T47D (cell line): ENCODE data around the gene GIPC2.
"Not testable (repeated sequence)": the region's sequence is repeated elsewhere in the genome, so short reads cannot be mapped to it uniquely, and the experiment has no call there.

Source experiments
- DNase-seq, 2 experiments: peaks; one replicate each; pipeline versions ENCODE4 v3.0.0 to v3.0.0-alpha.2; 2011 to 2012; ENCODE audit warnings: low read depth in 1 of 2, low spot score in 1 of 2
- JUND ChIP-seq: IDR thresholded peaks from 2 replicates; pipeline ENCODE4 v1.6.1; 2012; ENCODE audit warnings: low read depth
- in situ Hi-C: cut with HindIII; loops from 2 replicates; pipeline ENCODE4 v1.10.0; 2016; ENCODE audit warnings: low sequenced_read_pairs, low pct_unique_long_range_greater_than_20kb

Gene GIPC2

DNA sequence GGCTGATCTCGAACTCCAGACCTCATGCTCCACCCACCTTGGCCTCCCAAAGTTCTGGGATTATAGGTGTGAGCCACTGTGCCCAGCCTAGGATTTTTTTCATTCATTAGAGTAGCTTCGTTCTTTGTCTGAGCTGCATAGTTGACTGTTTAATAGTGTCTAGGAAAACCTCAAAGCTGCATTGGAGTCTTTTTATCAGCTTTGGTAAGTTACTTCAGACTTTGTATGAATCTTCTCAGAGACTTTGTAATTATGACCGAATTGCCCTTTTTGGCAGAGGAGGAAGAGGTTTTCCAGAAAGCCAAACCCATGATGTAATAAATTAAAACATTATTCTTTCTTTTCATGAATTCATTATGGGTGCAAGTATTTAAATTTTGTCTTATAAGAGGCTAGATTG is 35.9 kb upstream of the GIPC2 start:
- in situ Hi-C loops, result no loop called here
- no peak for DNase-seq
- TF ChIP-seq JUND, result no peak

DNA sequence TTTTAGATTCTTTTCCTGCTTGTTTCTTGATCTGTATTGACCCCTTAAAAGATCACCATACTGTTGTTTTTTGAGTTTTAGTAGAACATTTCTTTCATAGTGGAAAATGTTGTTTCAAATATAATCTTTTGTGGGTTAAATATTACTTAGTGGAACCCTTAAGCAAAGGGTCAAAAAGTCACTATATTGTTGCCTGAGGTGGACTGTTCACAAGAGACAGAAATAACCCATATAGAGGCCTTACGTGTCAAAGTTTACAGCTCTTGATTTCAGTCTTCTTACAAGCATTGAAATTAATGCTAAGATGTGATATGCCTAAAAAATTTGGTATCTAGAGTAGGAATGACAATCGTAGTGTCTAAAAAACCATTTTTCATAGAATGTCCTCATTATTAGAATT is 34.7 kb upstream of the GIPC2 start:
- in situ Hi-C loops, result no loop called here
- TF ChIP-seq JUND, result no peak
- DNase-seq, result no peak

DNA sequence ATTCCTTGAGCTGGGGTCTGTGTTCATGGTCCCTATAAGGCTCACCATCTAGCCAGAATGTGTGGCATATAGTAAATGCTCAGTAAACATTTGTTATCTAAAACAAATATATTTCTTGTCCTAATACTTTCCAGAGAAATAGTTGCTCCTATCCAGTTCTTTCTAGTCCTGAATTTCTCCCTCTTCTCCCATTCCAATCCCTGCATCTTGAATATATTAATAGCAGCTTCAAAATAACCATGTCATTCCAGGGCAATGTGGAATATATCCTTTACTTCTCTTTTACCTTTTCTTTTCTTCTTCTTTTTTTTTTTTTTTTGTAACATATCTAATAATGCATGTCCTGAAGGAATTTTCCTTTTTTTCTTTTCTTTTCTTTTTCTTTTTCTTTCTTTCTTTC is 30.6 kb upstream of the GIPC2 start:
- in situ Hi-C loops, result no loop called here
- no peak for TF ChIP-seq JUND

DNA sequence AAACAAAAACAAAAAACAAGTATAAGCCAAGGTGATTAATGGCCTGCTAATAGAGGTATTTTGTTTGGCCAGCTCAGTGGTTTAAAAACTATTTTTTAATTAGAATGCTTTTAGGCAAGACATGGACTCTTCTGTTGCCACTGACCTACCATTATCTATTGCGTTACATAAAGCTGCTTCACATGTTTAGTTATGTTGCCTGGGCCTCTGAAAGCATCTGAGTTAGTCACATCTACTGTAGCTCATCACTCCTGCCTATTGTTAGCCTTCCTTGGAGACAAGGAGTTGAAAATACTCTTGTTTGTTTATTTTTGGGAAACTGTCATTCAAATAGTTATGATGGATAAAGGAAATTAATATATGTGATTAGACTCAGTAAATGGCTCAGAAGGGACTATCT is 26.7 kb upstream of the GIPC2 start:
- in situ Hi-C loops, result no loop called here
- DNase-seq, result no peak
- no peak for TF ChIP-seq JUND

More for the DNA sequence above, 30.6 kb upstream of the GIPC2 start:
- no peak for DNase-seq

DNA sequence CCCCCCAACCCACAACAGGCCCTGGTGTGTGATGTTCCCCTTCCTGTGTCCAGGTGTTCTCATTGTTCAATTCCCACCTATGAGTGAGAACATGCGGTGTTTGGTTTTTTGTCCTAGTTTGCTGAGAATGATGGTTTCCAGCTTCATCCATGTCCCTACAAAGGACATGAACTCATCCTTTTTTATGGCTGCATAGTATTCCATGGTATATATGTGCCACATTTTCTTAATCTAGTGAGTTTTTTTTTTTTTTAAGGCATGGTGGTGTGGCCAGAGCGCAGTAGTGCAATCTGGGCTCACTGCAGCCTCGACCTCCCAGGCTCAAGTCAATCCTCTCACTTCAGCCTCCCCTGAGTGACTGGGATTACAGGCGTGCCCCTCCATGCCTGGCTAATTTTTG is 24.6 kb upstream of the GIPC2 start:
- in situ Hi-C loops, DNase-seq: not testable (repeated sequence)

DNA sequence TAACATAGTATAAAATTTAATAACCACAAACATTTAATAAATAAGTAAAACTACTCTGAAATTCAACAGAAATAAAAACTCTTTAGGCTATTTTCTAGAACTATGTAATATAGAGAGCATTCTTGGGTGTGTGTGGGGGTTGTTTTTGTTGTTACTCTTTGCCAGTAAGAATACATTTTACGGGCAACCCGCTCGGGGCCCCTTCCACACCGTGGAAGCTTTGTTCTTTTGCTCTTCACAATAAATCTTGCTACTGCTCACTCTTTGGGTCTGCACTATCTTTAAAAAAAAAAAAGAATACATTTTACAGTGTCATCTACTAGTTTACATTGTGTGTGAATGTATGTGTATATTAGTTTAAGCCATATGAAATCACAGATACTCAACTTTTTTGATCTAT is 16.0 kb upstream of the GIPC2 start:
- no peak for DNase-seq
- TF ChIP-seq JUND, result no peak
- in situ Hi-C loops, result no loop called here

DNA sequence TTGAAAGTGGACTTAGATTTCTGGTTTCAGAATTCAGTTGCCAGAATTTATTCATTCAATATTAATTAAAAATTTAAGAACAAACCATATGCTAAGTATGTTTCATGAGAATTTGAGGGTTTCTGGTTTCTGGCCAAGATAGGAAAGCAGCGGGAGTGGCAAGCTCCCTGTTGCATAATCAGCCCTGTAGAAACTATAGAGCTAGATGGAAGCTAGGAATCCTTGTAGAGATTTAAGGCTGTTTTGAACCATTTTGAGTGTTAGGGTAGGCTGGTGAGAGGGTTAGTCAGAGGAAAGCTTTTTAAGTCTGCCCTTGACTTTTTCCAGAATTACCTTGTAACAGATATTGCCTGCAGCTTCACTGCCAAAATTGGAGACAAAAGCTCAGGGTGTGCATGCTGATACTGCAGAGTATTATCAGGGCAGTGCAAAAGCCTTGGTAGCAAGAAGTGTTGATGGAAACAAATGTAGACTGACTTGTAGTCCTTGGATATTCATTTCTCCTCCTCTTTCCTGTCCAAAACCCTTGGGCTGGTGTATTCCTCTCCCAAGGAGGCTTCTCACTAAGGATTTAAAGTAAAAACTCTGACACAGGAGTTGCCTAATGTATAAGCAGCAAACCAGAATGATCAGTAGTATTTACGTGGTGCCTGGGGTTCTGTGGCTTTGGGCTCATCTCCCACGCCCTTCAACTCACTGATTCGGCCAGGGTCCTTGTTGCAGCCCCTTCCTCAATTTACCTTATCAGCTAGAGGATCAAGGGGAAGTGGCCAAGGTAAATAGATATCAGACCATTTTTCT is 12.6 kb upstream of the GIPC2 start:
- in situ Hi-C loops, result no loop called here
- TF ChIP-seq JUND, result no peak
- no peak for DNase-seq

DNA sequence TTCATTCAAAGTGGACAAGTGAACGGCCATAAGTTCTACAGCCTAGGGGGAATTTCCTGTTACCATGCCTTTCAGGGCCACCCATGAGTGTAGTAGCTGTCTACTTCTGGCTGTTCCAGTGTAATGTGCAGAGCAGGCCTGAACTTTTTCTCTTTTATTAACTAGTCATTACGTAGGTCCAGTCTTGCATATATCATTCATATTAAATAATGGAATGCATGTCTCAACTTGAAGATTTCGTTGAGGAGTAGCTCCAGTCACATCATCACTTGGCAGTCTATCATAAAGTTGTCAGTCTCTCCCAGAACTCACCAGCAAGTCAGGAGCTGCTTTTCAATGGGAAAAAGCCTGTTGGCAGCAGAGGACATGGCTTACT is 12.0 kb upstream of the GIPC2 start:
- no peak for DNase-seq
- in situ Hi-C loops, result no loop called here
- TF ChIP-seq JUND, result no peak

DNA sequence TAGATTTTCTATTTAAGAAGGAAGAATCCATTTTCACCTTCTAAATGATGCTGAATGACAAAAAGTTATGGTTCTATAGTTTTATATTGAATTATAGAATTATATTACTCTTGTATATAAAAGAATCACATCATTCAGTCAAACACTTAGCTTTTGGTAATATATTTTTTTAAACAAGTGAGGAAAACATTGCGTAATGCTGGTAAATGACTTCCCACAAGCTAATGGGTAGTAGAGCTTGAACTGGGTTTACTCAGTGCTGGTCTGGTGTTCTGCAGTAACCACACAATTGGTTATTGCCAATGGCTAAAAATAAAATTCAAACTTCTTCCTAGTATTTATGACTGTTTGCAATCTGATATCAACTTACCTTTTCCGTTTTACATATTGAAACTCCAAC is 10.6 kb upstream of the GIPC2 start:
- TF ChIP-seq JUND, result no peak
- in situ Hi-C loops, result no loop called here

DNA sequence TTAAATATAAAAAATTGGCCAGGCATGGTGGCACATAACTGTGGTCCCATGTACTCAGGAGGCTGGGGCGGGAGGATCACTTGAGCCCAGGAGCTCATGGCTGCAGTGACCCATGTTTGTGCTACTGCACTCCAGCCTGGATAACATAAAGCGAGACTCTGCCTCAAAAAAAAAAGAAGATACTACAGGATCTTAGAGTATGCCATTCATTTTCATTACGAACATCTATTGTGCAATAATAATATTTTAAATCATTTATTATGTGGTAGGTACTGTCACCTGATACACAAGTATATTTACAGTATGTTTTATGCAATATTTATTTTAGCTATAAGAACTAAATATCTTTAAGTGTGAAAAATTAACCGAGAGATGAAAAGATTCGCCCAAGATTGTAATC is 9.3 kb upstream of the GIPC2 start:
- no peak for TF ChIP-seq JUND
- in situ Hi-C loops, result no loop called here
- no peak for DNase-seq

More for the DNA sequence above, 10.6 kb upstream of the GIPC2 start:
- no peak for DNase-seq

DNA sequence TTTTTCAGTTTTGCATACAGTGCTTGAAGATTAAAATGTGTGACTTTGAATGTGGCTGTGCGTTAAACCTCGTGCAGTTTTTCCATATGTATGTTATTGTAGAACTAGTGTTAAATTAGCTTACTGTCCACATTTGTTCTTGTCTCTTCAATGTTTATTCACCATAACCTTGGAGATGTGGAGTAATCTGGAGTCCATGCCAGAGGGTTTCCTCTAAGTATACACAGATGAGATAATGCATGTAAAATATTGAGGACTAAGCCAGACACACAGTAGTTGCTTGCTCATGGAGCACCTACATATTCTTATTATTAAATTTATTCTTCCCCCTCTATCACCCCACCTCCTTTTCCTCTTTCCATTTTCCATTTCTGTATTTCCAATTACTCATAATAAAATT is 7.7 kb upstream of the GIPC2 start:
- in situ Hi-C loops, result no loop called here
- no peak for DNase-seq
- TF ChIP-seq JUND, result no peak

DNA sequence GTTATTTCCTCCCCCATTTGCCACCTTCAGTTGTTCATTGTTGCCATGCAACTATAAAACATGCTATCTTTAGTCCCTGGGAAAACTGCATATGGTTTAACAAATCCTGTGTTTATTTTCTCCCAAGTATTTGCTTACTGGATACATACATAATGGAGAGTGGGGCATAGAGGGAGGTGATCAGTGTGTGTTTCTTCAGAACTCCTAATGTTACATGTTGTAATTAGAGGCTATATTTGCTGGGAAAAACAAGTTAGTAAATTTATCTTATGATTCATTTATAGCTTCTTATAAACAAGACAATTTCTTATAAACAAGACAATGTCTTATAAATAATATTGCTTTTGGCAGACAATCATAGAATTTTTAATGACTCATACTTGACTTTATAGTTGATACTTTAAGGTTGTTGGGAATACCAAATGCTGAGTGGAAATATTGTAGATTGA is 7.3 kb upstream of the GIPC2 start:
- no peak for DNase-seq
- TF ChIP-seq JUND, result no peak
- in situ Hi-C loops, result no loop called here

DNA sequence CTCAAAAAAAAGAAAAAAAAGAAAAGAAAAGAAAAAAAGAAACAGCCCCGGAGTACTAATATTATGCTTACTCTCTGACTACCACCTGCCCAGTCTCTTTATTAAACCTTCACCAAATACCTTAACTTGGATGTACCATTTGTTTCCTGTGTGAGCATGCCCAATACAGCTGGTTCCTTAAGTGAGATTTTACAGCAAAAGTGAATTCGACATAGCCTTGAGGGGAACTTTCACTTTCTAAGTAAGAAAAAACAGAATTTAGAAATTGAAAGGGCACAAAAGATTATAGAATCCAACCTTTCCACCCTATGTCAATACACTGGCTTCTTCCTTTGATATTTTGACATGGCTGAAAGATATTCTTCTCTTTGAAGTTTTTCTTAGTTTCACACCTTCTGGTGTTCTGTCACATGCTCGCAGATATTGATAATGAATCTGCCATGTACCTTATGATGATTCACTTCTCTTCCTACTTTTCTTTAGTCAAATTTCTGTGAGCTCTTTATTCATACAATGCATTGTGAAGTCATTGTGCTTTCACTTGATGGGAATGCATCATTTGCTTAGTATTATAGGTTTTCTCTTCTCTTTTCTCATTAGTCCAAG is 5.2 kb upstream of the GIPC2 start:
- in situ Hi-C loops, result no loop called here
- DNase-seq, result no peak
- TF ChIP-seq JUND, result no peak

DNA sequence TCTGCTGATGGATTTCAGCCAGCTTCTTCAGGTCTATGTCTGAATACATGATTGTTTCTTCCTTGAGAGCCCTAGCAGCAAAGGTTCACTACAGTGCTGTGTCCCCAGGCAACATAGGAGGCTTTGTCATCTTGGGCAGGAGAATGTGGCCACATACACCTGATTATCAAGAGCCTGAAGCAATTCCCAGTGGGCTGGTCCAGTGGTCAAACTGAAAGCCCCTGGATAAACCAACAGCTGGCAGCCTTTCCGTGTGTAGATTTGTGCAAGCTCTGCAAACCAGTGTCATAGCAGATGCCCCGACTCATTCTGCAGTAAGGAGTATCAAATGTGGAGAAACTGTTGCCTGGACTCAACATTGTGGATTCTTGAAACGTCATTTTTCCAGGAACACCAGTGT is 2.3 kb upstream of the GIPC2 start:
- no peak for DNase-seq
- in situ Hi-C loops, result no loop called here
- TF ChIP-seq JUND, result no peak
